HG03139 (cell line): ENCODE measurements around the gene C5AR2.
"Not testable (repeated sequence)": the region's sequence is repeated elsewhere in the genome, so short reads cannot be mapped to it uniquely, and the experiment has no call there.

Experiments used
- ATAC-seq: cut with Tn5 transposase; IDR thresholded peaks from one replicate; pipeline ENCODE4 v1.9.1; 2021; ENCODE audit not compliant: unreplicated experiment

C5AR2 gene

GRCh38 chr19:47358936-47359335 is 27.0 kb downstream of the C5AR2 start:
- no peak for ATAC-seq

- ATAC-seq = no peak
These were observed 30.3 kb downstream of the C5AR2 start for GRCh38 chr19:47362321-47362720.

- ATAC-seq = no peak
These were observed 32.0 kb downstream of the C5AR2 start for GRCh38 chr19:47363758-47364531.

- not testable (repeated sequence) for ATAC-seq
These were observed 33.5 kb downstream of the C5AR2 start for GRCh38 chr19:47365455-47365854.

- ATAC-seq = no peak
These were observed 38.2 kb downstream of the C5AR2 start for GRCh38 chr19:47370045-47370611.

GRCh38 chr19:47371261-47371660 is 39.3 kb downstream of the C5AR2 start:
- ATAC-seq = no peak

GRCh38 chr19:47372603-47373002 is 40.6 kb downstream of the C5AR2 start:
- ATAC-seq = no peak

- no peak for ATAC-seq
These were observed 41.6 kb downstream of the C5AR2 start for GRCh38 chr19:47373246-47374240.

- ATAC-seq = no peak
These were observed 43.1 kb downstream of the C5AR2 start for GRCh38 chr19:47374876-47375693.

- no peak for ATAC-seq
These were observed 44.0 kb downstream of the C5AR2 start for GRCh38 chr19:47375694-47376588.

GRCh38 chr19:47376589-47377144 is 44.7 kb downstream of the C5AR2 start:
- ATAC-seq = no peak

GRCh38 chr19:47377208-47377701 is 45.3 kb downstream of the C5AR2 start:
- ATAC-seq = no peak

- no peak for ATAC-seq
These were observed 45.8 kb downstream of the C5AR2 start for GRCh38 chr19:47377801-47378200.

GRCh38 chr19:47378246-47378645 is 46.3 kb downstream of the C5AR2 start:
- ATAC-seq = no peak

GRCh38 chr19:47379381-47379938 is 47.5 kb downstream of the C5AR2 start:
- ATAC-seq = no peak

GRCh38 chr19:47380559-47380958 is 48.6 kb downstream of the C5AR2 start:
- no peak for ATAC-seq

GRCh38 chr19:47381121-47381520 is 49.1 kb downstream of the C5AR2 start:
- no peak for ATAC-seq

GRCh38 chr19:47381653-47382279 is 49.8 kb downstream of the C5AR2 start:
- no peak for ATAC-seq
